Activated CD4-positive, alpha-beta T cell treated with anti-CD3 and anti-CD28 coated beads, Interleukin-2, amount 10 ng/mL, durations not matched to agents 24 days and 14 days (primary cell): Measurements from ENCODE around the gene DNAAF5. TPM values are rescaled to one million over a fixed set of nuclear protein-coding genes. Genes with fewer than 3 reads are reported as not detected.

Source experiments
- DNase-seq: peaks from one replicate; pipeline ENCODE4 v3.0.0; 2022
- H3K27ac Mint-ChIP-seq: one replicate; pipeline ENCODE4 v1.8.0; 2022; ENCODE audit warnings: mild to moderate bottlenecking, mixed read lengths
- H3K27me3 Mint-ChIP-seq: one replicate; pipeline ENCODE4 v1.8.0; 2022; ENCODE audit warnings: mixed read lengths
- H3K36me3 Mint-ChIP-seq: one replicate; pipeline ENCODE4 v1.8.0; 2022; ENCODE audit warnings: low read depth, mild to moderate bottlenecking, mixed read lengths
- H3K4me1 Mint-ChIP-seq: one replicate; pipeline ENCODE4 v1.8.0; 2021; ENCODE audit warnings: mixed read lengths
- H3K4me3 Mint-ChIP-seq: one replicate; pipeline ENCODE4 v1.8.0; 2022; ENCODE audit warnings: mild to moderate bottlenecking, moderate library complexity, mixed read lengths
- H3K9me3 Mint-ChIP-seq: one replicate; pipeline ENCODE4 v1.8.0; 2021; ENCODE audit warnings: mixed read lengths
- intact Hi-C: fragments of 100-400 bp; cut with micrococcal nuclease; formaldehyde crosslinking; loops from one replicate; pipeline ENCODE4 v1.15.1; 2023
- total RNA-seq: library from RNA; stranded (reverse); gene quantifications from 2 replicates; pipeline ENCODE4 v1.2.3, GENCODE V29; 2022

Gene DNAAF5
- total RNA-seq, 1 donor from 2014 or later, result 50.6 TPM

DNA sequence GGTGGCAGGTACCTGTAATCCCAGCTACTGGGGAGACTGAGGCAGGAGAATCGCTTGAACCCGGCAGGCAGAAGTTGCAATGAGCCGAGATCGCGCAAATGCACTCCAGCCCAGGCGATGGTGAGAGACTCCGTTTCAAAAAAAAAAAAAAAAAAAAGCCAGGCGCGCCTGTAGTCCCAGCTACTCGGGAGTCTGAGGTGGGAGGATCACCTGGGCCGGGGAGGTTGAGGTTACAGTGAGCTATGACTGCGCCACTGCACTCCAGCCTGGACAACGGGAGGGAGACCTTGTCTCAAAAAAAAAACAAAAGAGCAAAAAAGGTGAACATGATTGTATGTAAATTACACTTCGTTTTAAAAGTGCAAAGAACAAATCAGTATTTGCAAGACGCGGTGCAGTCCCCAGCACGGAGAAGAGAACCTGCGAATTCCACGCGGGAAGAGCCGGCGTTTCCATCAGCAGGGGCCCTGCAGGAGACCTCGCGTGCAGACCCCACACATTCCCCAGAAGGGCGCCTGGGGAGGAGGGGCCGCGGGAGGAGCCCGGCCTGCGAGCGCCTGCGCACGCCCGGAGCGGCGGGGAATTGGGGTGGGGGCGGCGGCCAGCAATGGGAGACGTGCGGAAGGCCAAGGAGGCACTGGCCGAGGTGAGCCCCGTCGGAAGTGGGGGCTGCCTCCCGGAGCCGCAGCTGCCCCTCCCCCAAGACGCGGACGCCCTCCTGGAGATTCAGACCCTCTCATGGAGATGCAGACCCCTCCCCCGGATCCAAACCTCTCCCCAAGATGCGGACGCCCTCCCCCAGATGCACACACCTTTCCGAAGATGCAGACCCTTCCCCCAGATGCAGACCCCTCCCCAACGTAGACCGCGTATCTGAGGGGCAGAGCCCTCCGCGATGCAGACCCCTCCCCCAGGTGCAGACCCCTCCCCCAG lies 89.1 kb downstream of the DNAAF5 start:
- intact Hi-C loops, result loop anchor here (2.0 kb wide), 1 partner anchor 57 kb away; no protein-coding TSS in a partner anchor
- peak overlapping the region; percentile 70 for H3K27ac Mint-ChIP-seq
- peak overlapping the region; percentile 76 for H3K4me3 Mint-ChIP-seq
- DNase-seq, result peak; percentile 71
- no peaks in the 10 kb centered on the region for H3K9me3 Mint-ChIP-seq
- peaks cover 16% of the 10 kb centered on the region for H3K36me3 Mint-ChIP-seq
- peaks cover 28% of the 10 kb centered on the region for H3K27me3 Mint-ChIP-seq
- H3K4me1 Mint-ChIP-seq, result peaks cover 43% of the 10 kb centered on the region

DNA sequence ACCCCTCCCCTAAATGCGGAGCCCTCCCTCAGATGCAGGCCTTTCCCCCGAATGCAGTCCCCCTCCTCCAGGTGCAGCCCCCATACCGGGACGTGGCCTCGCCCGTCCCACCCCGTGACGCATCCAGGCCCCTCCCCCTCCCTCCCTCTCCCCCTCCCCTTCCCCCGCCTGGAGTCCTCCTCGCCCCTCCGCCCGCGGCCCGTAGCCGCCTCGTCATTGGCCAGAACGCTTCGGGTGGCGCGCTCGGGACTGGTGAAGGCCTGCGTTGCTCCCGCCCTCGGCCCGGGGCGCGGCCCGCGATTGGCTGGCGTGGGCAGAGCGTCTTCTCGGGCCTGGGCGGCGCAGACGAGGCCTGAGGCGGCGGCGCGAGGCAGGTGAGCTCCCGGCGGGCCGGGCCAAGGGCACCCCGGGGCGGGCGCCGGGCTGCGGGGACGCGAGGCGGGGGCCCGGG lies 89.8 kb downstream of the DNAAF5 start:
- H3K9me3 Mint-ChIP-seq, result no peaks in the 10 kb centered on the region
- H3K36me3 Mint-ChIP-seq, result peaks cover 19% of the 10 kb centered on the region
- peaks cover 25% of the 10 kb centered on the region for H3K27me3 Mint-ChIP-seq
- H3K4me3 Mint-ChIP-seq, result peak overlapping the region; percentile 76
- intact Hi-C loops, result loop anchor here (2.0 kb wide), 1 partner anchor 56 kb away; no protein-coding TSS in a partner anchor
- peak; percentile 99 for DNase-seq
- peaks cover 48% of the 10 kb centered on the region for H3K4me1 Mint-ChIP-seq
- no peak overlapping the region for H3K27ac Mint-ChIP-seq

DNA sequence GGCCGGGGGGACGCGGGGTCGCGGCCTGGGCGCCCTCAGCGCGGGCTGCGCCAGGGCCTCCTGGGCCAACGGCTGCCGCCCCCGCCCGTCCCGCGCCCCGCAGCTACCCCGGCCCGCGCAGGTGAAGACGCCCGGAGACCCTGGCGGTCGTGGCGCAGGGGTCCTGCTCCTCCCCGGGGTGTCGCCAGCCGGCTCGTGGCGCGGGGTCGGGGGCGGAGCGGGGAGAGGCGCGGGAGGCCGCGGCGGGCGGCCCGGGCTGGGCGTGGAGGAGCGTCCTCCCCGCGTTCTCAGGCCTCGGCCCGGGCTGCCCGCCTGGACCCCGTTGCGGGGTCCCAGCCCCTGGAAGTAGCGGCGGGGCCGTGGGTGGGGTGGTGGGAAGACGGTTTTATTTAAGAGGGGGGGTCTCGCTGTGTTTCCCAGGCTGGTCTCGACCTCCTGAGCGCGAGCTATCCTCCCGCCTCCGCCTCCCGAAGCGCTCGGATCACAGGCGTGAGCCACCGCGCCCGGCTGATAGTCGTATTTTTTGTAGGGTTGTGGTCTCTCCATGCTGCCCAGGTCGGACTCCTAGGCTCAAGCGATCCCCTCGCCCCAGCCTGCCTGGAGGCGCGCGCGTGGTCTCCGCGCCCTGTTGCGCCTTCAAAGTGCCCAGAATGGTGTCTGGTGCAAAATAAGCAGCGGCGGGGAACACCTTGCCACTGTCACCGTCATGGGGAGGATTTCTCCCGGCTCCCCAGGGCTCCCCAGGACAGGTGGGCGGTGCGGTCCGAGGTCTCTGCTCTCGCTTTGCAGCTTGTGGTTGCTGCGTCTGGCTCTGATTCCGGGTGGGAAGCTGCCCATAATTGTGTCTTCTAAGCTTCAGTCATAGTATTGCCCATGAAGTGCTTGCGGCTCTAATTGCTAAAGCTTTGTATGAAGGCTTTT lies 90.5 kb downstream of the DNAAF5 start:
- Mint-ChIP-seq H3K27me3 (peaks cover 20% of the 10 kb centered on the region), H3K4me3 (peak overlapping the region; percentile 94), H3K36me3 (peaks cover 19% of the 10 kb centered on the region), H3K27ac (peak overlapping the region; percentile 90), H3K9me3 (no peaks in the 10 kb centered on the region), H3K4me1 (peaks cover 49% of the 10 kb centered on the region)
- intact Hi-C loops, result loop anchor here (1.0 to 2.0 kb wide), 2 partner anchors 14 to 56 kb away; no protein-coding TSS in a partner anchor
- peak; percentile 78 for DNase-seq

DNA sequence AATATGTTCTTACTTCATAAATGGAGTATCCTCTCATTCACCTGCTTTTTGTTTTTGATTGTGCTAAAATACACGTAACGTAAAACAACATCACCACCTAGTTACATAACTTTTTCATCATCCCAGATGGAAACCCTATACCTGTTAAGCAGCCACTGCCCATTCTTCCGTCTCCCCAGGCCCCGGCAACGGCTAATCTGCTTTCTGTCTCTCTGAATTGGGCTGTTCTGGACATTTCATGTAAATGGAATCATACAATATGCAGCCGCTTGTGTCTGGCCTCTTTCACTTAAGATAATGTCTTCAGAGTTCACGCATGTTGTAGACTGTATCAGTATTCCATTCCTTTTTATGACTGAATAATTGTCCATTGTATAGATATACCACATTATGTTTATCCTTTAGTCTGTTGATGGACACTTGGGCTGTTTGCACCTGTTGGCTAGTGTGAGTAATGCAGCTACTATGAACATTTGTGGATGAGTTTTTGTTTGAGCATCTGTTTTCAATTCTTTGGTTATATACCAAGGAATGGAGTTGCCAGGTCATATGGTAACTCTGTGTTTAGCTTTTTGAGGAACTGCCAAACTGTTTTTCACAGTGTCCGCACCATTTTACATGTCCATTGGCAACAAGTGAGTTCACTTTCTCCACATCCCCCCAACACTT lies 91.7 kb downstream of the DNAAF5 start:
- Mint-ChIP-seq H3K4me3 (peak overlapping the region; percentile 94), H3K36me3 (peaks cover 24% of the 10 kb centered on the region), H3K4me1 (peaks cover 44% of the 10 kb centered on the region), H3K27ac (no peak overlapping the region), H3K9me3 (no peaks in the 10 kb centered on the region), H3K27me3 (peaks cover 14% of the 10 kb centered on the region)
- DNase-seq, result no peak
- intact Hi-C loops, result no loop called here

DNA sequence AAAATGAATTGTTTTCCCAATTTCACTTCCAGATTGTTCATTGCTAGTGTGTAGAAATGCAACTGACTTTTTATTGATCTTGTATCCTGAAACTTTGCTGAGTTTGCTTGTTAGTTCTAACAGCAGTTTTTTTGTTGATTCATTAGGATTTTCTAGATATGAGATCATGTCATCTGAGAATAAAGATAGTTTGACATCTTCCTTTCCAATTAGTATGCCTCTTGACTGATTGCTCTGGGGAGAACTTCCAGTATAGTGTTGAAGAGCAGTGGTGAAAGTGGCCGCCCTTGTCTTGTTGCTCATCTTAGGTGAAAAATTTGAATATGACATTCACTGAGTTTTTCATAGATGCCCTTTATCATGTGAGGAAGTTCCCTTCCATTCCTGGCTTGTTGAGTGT lies 93.8 kb downstream of the DNAAF5 start:
- H3K4me1 Mint-ChIP-seq, result peaks cover 38% of the 10 kb centered on the region
- no peak for DNase-seq
- peak overlapping the region; percentile 21 for H3K27ac Mint-ChIP-seq
- peaks cover 1% of the 10 kb centered on the region for H3K27me3 Mint-ChIP-seq
- H3K36me3 Mint-ChIP-seq, result peaks cover 30% of the 10 kb centered on the region
- no peaks in the 10 kb centered on the region for H3K9me3 Mint-ChIP-seq
- H3K4me3 Mint-ChIP-seq, result no peak overlapping the region
- intact Hi-C loops, result no loop called here

DNA sequence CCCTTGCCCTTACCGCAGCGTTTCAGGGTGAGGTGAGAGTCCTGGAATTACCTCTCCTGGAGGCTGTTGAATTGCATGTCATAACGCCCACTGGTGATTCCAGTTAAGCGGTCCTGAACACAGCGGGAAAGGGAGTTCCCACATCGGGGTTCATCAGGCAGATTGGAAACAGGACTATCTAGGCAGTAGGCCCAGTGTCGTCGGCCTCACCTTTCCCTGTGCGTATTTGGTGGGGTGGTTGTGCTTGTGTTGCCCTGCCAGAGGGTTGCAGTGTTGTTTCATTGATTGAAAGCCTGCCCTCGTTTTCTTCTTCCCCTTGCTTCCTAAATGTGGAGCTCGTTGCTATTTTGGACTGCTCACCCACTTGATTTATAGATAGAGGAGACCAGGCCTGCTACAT lies 95.2 kb downstream of the DNAAF5 start:
- no peaks in the 10 kb centered on the region for H3K27me3 Mint-ChIP-seq
- H3K27ac Mint-ChIP-seq, result no peak overlapping the region
- intact Hi-C loops, result no loop called here
- no peak overlapping the region for H3K4me3 Mint-ChIP-seq
- DNase-seq, result no peak
- H3K36me3 Mint-ChIP-seq, result peaks cover 32% of the 10 kb centered on the region
- H3K4me1 Mint-ChIP-seq, result peaks cover 37% of the 10 kb centered on the region
- no peaks in the 10 kb centered on the region for H3K9me3 Mint-ChIP-seq

DNA sequence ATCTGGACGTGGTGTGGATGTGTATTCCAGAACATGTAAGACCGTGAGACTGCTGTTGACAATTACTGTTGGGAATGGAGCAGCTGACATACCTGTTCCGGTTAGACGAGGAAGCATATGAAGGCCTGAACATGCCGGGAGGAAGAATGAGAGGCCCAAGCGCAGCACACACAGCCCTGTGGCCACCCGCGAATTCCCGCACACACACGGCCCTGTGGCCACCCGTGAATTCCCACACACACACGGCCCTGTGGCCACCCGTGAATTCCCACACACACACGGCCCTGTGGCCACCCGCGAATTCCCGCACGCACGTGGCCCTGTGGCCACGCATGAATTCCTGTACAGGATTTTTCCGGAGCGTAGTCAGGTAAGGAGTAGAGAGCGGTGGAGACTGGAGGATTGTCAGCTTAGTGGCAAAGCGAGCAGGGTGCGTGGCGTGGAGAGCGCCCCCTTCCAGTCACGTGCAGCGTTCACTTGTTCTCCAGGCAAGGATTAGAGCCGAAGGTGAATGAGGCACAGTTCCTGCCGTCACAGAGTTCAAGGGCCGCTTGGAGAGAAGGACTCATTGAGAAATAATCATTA lies 96.3 kb downstream of the DNAAF5 start:
- Mint-ChIP-seq H3K27me3 (no peaks in the 10 kb centered on the region), H3K4me1 (peaks cover 30% of the 10 kb centered on the region)
- intact Hi-C loops, result no loop called here

DNA sequence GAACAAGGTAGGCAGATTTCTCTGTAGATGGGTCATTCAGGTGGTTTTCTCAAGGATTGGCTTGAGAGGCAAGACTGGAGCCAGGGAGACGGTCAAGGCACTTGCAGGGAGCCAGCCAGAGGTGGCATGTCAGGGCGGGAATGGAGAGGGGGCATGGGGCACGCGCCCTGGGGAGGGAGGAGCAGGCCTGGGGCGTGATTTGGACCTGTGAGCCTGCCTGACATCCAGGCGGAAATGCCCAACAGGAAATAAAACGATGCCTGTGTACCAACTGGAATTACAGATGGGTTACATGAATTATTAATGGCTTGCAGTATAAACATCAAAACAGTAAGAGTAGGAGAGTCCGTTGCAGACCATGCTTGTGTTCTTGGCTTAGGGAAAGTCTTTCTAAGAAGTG lies 97.2 kb downstream of the DNAAF5 start:
- Mint-ChIP-seq H3K27ac (no peak overlapping the region), H3K4me3 (no peak overlapping the region), H3K9me3 (no peaks in the 10 kb centered on the region), H3K36me3 (peaks cover 27% of the 10 kb centered on the region), H3K4me1 (peaks cover 22% of the 10 kb centered on the region), H3K27me3 (no peaks in the 10 kb centered on the region)
- DNase-seq, result no peak
- intact Hi-C loops, result no loop called here

More for the DNA sequence above, 96.3 kb downstream of the DNAAF5 start:
- H3K36me3 Mint-ChIP-seq, result peaks cover 32% of the 10 kb centered on the region
- DNase-seq, result no peak
- no peak overlapping the region for H3K4me3 Mint-ChIP-seq
- no peak overlapping the region for H3K27ac Mint-ChIP-seq
- H3K9me3 Mint-ChIP-seq, result no peaks in the 10 kb centered on the region

DNA sequence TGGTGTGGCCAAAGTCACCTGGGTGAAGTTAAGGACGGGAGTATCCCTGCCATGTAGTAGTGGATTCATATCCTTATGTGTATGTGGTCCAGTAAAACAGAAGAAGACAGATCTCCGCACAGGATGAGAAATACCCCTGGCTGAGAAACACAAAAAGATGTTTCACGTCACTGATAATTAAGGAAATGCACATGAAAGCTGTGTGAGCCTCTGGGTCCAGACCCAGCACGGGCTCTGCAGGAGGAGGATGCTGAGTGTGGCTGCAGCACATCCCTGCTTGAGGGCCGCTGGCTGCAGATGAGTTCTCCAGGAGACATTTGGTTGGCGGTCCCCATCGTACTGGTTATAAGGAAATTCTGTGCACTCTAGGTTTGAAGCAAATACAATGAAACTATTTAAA lies 97.6 kb downstream of the DNAAF5 start:
- intact Hi-C loops, result no loop called here
- H3K36me3 Mint-ChIP-seq, result peaks cover 25% of the 10 kb centered on the region
- no peak for DNase-seq
- no peaks in the 10 kb centered on the region for H3K27me3 Mint-ChIP-seq
- no peak overlapping the region for H3K4me3 Mint-ChIP-seq
- H3K27ac Mint-ChIP-seq, result no peak overlapping the region
- no peaks in the 10 kb centered on the region for H3K9me3 Mint-ChIP-seq
- H3K4me1 Mint-ChIP-seq, result peaks cover 21% of the 10 kb centered on the region

DNA sequence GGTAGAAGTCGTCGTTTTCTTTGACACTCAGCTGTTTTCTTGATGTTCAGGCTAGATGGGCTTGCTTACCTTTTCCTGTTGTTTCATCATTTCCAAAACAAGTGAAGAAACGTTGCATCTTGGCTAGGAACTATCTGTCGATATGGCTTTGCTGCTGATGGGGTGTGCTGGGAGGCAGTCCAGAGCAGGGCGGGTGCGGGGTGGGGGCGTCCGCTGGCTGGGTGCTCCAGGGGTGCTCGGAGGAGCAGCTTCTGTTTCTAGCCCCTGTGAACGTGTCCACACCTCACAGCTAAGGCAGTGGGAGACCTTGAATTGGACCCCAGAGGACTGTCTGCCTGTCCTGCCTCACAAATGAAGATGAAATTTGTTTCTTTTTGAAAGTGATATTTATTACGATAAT lies 98.2 kb downstream of the DNAAF5 start:
- Mint-ChIP-seq H3K9me3 (no peaks in the 10 kb centered on the region), H3K4me1 (peaks cover 18% of the 10 kb centered on the region), H3K36me3 (peaks cover 23% of the 10 kb centered on the region), H3K27ac (no peak overlapping the region), H3K27me3 (no peaks in the 10 kb centered on the region), H3K4me3 (no peak overlapping the region)
- intact Hi-C loops, result no loop called here
- no peak for DNase-seq

DNA sequence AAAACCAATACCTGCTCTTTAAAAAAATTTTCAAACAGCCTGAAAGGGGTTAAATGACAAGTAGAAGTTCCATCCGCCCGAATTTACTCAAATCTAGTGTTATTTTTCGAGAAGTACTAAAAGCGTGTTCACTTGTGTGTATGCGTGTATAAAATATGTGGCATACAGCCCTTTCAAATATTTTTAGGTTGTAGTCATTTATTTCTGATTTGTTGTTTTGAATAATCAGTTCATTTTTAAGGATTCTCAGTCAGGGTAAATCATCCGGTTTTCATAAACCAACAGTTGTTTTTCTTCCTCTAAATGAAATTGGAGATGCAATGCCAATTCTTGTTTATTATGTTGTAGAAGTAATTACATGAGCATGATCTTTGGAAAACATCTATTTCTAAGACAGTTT lies 98.9 kb downstream of the DNAAF5 start:
- H3K36me3 Mint-ChIP-seq, result peaks cover 18% of the 10 kb centered on the region
- no peaks in the 10 kb centered on the region for H3K9me3 Mint-ChIP-seq
- intact Hi-C loops, result no loop called here
- no peak for DNase-seq
- no peaks in the 10 kb centered on the region for H3K27me3 Mint-ChIP-seq
- H3K27ac Mint-ChIP-seq, result no peak overlapping the region
- H3K4me1 Mint-ChIP-seq, result peaks cover 20% of the 10 kb centered on the region
- H3K4me3 Mint-ChIP-seq, result no peak overlapping the region

DNA sequence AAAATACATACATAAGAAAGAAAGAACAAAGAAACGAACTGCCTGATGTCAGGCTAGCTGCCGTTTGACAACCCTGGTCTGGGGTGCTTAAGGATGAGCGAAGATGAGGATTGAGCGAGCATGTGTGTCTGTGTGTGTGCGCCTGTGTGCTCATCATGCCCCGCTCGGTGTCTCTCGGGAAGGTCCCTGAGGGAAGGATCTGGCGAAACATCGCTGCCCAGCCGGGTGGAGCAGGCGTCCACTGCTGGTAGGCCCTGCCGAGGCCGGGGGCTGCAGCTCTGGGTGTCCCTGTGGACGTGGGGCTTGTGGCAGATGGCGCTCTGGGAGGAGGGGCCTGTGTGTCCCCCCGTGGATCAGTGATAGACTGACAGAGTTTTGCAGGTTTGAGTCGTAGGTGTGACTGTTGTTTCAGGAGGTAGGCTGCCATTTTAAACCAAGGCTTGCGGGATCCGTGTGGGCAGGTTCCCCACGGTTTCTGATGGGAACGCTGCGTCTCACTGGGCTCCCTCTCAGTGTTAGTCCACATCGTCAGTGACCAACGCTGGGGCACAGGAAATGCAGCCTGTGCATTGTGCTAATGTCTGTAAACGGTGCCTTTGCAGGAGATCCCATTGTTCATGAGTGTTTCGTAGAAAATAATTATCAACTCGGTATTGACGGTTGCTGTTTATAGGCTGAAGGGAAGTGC lies 99.9 kb downstream of the DNAAF5 start:
- Mint-ChIP-seq H3K27ac (no peak overlapping the region), H3K36me3 (peaks cover 16% of the 10 kb centered on the region), H3K4me3 (no peak overlapping the region), H3K9me3 (no peaks in the 10 kb centered on the region), H3K27me3 (no peaks in the 10 kb centered on the region), H3K4me1 (peaks cover 21% of the 10 kb centered on the region)
- no peak for DNase-seq
- intact Hi-C loops, result no loop called here
